Adrenal gland (tissue), 5 donors: ENCODE data around the gene EEF1G.
"Not testable (repeated sequence)": the region's sequence is repeated elsewhere in the genome, so short reads cannot be mapped to it uniquely, and the experiment has no call there.

Source experiments
- POLR2A ChIP-seq, 2 donors: fragments of 450-650 bp; IDR thresholded peaks; one replicate each; pipeline ENCODE4 v1.6.1; 2017; ENCODE audit warnings: antibody characterized with exemption in 2 of 2, mild to moderate bottlenecking in 2 of 2, moderate library complexity in 1 of 2
- TF ChIP-seq, protein P1 (sequence below), 6 experiments: fragments of 450-650 bp in 4 of 6; fragments of 200-600 bp in 2 of 6; sonication (generic) in 1 of 6; IDR thresholded peaks; 1 replicate in 5 of 6; 2 replicates in 1 of 6; pipeline versions ENCODE4 v1.5.1 to v1.8.0; 2016 to 2021; ENCODE audit warnings: antibody characterized with exemption in 6 of 6, mild to moderate bottlenecking in 2 of 6, moderate library complexity in 1 of 6
- donor health status: DM: no; HTN: no; CAD: no.

- TF ChIP-seq, protein P1, sequence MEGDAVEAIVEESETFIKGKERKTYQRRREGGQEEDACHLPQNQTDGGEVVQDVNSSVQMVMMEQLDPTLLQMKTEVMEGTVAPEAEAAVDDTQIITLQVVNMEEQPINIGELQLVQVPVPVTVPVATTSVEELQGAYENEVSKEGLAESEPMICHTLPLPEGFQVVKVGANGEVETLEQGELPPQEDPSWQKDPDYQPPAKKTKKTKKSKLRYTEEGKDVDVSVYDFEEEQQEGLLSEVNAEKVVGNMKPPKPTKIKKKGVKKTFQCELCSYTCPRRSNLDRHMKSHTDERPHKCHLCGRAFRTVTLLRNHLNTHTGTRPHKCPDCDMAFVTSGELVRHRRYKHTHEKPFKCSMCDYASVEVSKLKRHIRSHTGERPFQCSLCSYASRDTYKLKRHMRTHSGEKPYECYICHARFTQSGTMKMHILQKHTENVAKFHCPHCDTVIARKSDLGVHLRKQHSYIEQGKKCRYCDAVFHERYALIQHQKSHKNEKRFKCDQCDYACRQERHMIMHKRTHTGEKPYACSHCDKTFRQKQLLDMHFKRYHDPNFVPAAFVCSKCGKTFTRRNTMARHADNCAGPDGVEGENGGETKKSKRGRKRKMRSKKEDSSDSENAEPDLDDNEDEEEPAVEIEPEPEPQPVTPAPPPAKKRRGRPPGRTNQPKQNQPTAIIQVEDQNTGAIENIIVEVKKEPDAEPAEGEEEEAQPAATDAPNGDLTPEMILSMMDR (IDR thresholded peaks at IDR 0.05), result not testable (repeated sequence)
- not testable (repeated sequence) for TF ChIP-seq POLR2A (IDR thresholded peaks at IDR 0.05)
Measured at GRCh38 chr11:62559626-62560025, 14.1 kb downstream of the EEF1G start.
